GM12864 (cell line): ENCODE data around the gene ACP2.

Source experiments
- DNase-seq: peaks from one replicate; pipeline ENCODE4 v3.0.0-alpha.2; 2011; ENCODE audit warnings: low read depth
- H3K4me3 ChIP-seq: 2 replicates; pipeline ENCODE4 v1.5.1; 2011; ENCODE audit warnings: mild to moderate bottlenecking, low read depth, low read length, control low read depth
- CTCF ChIP-seq: IDR thresholded peaks from 2 replicates; pipeline ENCODE4 v1.5.1; 2011; ENCODE audit warnings: low read depth, mild to moderate bottlenecking, moderate library complexity, low read length, control low read depth, inconsistent platforms; ENCODE audit errors: missing control alignments

ACP2 gene

DNA sequence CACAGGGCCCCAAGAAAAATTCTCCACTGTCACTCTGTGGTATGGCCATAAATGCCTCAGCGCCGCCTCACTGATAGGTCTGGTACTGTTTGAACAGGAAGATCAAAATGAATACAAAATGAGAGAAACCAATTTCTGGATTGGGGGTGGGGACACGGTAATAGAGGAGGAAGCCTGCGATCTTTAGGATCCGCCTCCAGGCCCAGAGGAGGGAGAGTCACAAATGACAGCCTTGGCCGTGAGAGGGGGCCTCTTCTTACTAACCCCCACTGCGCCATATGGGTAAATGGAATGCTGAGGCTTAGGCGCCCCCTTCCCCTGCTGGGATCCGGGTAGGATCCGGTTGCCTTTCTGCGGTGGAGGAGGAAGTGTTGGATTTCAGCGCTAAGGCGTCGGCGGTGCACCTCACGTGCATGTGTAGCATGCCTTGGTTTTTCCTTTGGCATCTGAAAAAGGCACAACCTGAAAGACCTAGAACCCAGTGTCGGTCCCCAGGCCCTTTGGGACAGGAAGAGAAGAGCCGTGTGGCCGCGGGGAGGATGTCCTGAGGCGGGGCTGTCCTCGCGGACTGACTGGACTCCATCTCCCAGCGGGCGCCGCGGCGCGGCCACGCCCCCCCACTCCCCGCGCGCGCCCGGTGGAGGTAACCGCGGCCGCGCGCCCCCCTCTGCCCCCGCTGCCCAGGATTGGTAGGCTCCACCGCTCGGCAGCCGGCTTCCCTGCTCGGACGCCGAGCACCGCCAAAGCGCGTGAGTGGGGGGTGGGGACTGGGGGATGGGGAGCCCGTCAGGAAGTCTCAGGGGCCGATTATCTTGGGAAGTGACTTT, 20.6 kb upstream of the ACP2 start:
- TF ChIP-seq CTCF = no peak
- DNase-seq = peak; percentile 65
- H3K4me3 ChIP-seq = peak overlapping the region; percentile 64

GRCh38 chr11:47268448-47269001, 19.9 kb upstream of the ACP2 start:
- no peak for TF ChIP-seq CTCF
- no peak for DNase-seq
- H3K4me3 ChIP-seq = peak overlapping the region; percentile 62

DNA sequence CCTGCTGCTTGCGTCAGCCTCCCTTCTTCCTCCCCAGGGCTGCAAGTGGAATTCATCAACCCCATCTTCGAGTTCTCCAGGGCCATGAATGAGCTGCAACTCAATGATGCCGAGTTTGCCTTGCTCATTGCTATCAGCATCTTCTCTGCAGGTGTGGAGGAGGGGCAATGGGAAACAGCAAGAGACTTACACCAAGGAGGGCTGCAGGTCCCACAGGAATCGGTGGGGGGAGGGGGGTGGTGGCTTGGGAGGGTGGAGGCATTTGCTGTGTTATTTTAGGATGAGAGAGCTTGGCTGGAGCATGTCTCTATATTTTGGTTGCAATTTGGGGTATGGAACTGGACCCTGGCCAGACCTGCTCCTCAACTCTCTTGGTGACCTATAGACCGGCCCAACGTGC, 19.3 kb upstream of the ACP2 start:
- no peak overlapping the region for H3K4me3 ChIP-seq
- TF ChIP-seq CTCF = no peak
- DNase-seq = no peak

GRCh38 chr11:47264521-47264920, 15.9 kb upstream of the ACP2 start:
- H3K4me3 ChIP-seq = no peak overlapping the region
- no peak for DNase-seq
- no peak for TF ChIP-seq CTCF

DNA sequence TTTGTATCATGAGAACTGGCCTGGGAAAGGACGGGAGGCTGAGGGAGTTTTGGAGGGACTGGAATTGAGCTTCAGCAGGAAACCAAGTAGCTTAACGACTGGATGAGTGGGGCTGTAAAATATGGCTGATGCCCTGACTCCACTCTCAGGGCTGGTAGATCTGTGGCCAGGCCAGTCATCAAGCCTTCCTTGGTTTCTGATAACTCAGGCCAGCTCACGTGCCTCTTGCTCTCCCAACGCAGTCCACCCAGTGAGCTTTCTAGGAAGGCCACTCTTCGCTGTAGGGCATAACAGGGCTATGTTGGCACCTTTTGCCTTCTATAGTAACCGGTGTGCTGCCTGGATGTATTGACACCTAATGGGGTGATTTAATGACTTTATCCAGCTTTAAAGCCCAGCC, 15.5 kb upstream of the ACP2 start:
- no peak overlapping the region for H3K4me3 ChIP-seq
- DNase-seq = no peak
- no peak for TF ChIP-seq CTCF

DNA sequence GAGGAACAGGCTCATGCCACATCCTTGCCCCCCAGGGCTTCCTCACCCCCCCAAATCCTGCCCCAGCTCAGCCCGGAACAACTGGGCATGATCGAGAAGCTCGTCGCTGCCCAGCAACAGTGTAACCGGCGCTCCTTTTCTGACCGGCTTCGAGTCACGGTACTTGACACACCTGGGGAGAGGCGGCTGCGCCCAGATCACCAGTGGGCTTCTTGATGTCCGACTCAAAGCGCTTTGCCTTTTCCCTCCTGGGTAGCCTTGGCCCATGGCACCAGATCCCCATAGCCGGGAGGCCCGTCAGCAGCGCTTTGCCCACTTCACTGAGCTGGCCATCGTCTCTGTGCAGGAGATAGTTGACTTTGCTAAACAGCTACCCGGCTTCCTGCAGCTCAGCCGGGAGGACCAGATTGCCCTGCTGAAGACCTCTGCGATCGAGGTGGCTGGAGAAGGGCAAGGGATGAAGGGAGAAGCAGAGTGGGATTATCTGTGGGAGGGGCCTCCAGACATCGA, 12.7 kb upstream of the ACP2 start:
- H3K4me3 ChIP-seq = no peak overlapping the region
- DNase-seq = no peak
- TF ChIP-seq CTCF = no peak
